Measurements from ENCODE around the gene CTSK. TPM values are rescaled to one million over a fixed set of nuclear protein-coding genes. Genes with fewer than 3 reads are reported as not detected.
"Not testable (repeated sequence)": the region's sequence is repeated elsewhere in the genome, so short reads cannot be mapped to it uniquely, and the experiment has no call there.

CTSK gene
- total RNA-seq, 1 experiment from 2014 or later = 6.5 TPM

DNA sequence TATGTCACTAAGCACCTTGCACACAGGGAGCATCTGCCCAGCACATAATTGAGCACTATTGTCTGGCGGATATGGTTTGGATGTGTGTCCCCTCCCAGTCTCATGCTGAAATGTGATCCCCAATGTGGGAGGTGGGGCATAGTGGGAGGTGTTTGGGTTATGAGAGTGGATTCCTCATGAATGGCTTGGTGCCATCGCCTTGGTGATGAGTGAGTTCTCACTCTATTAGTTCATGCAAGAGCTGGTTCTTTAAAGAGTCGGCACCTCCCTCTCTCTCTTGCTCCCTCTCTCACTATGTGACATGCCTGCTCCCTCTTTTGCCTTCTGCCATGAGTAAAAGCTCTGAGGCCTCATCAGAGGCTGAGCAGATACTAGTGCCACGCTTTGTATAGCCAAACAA, 9.5 kb downstream of the CTSK start:
- Histone ChIP-seq H3K9me2 (replicated peaks; ENCODE audit: insufficient read depth, low read length) (no peaks in the 10 kb centered on the region), H3K27me3 (ENCODE audit: low read length) (no peaks in the 10 kb centered on the region), H3K36me3 (ENCODE audit: insufficient read depth, low read length) (peaks cover 3% of the 10 kb centered on the region; the same call in 1 of the 2 replicates), H3K9me3 (ENCODE audit: low read length) (no peaks in the 10 kb centered on the region), H3K9ac (ENCODE audit: low read length) (no peak overlapping the region), H3K27ac (ENCODE audit: low read length) (no peak overlapping the region), H3K4me1 (ENCODE audit: low read length) (no peaks in the 10 kb centered on the region), H4K20me1 (ENCODE audit: insufficient read depth, low read depth, low read length) (no peaks in the 10 kb centered on the region), H3K79me2 (ENCODE audit: low read length) (no peaks in the 10 kb centered on the region), H3K4me2 (ENCODE audit: low read depth, low read length, poor library complexity, severe bottlenecking) (no peak overlapping the region), H3K4me3 (ENCODE audit: low read length) (no peak overlapping the region), H2AFZ (ENCODE audit: low read length) (no peak overlapping the region)
- DNase-seq = peak; percentile 30

DNA sequence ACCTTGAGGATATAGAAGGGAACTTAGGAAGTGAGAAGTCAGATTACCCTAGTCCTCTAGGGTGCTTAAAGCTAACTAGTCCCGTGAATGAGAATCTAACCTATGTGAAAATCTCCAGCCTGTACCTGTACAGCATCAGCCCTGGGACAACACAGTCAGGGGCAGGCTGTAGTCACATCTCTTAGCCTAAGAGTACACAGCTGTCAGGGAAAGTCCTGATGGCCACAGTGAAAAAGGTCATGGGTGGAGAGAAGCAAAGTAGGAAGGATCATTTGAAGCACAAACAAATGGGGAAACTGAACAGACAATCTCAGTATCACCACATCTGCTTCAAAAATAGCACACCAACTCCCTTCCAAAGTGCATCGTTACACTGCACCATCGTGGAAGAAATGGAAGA, 11.7 kb downstream of the CTSK start:
- Histone ChIP-seq H4K20me1 (ENCODE audit: insufficient read depth, low read depth, low read length) (no peaks in the 10 kb centered on the region), H3K36me3 (ENCODE audit: insufficient read depth, low read length) (peaks cover 3% of the 10 kb centered on the region; the same call in 1 of the 2 replicates), H3K27ac (ENCODE audit: low read length) (no peak overlapping the region), H3K9ac (ENCODE audit: low read length) (no peak overlapping the region), H3K4me3 (ENCODE audit: low read length) (no peak overlapping the region), H3K4me1 (ENCODE audit: low read length) (no peaks in the 10 kb centered on the region), H3K9me3 (ENCODE audit: low read length) (no peaks in the 10 kb centered on the region), H3K4me2 (ENCODE audit: low read depth, low read length, poor library complexity, severe bottlenecking) (no peak overlapping the region), H3K9me2 (replicated peaks; ENCODE audit: insufficient read depth, low read length) (no peaks in the 10 kb centered on the region), H3K27me3 (ENCODE audit: low read length) (no peaks in the 10 kb centered on the region), H2AFZ (ENCODE audit: low read length) (no peak overlapping the region), H3K79me2 (ENCODE audit: low read length) (no peaks in the 10 kb centered on the region)
- DNase-seq = peak; percentile 23

DNA sequence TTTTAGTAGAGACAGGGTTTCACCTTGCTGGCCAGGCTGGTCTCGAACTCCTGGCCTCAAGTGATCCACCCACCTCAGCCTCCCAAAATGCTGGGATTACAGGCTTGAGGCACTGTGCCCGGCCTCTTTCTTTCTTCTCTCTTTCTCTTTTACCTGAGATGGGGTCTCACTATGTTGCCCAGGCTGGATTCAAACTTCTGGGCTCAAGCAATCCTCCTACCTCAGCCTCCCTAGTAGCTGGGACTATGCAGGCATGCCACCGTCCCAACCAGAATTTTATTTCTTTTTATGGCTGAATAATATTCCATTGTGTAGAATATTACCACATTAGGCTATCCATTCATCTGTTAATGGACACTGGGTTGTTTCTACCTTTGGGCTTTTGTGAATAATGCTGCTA, 14.3 kb downstream of the CTSK start:
- H3K9me3 ChIP-seq (ENCODE audit: low read length); H3K9ac ChIP-seq (ENCODE audit: low read length); H3K36me3 ChIP-seq (ENCODE audit: insufficient read depth, low read length); H3K4me3 ChIP-seq (ENCODE audit: low read length); H3K4me2 ChIP-seq (ENCODE audit: low read depth, low read length, poor library complexity, severe bottlenecking); H3K9me2 ChIP-seq (replicated peaks; ENCODE audit: insufficient read depth, low read length); H3K79me2 ChIP-seq (ENCODE audit: low read length); H2AFZ ChIP-seq (ENCODE audit: low read length); H3K27me3 ChIP-seq (ENCODE audit: low read length); H4K20me1 ChIP-seq (ENCODE audit: insufficient read depth, low read depth, low read length); H3K27ac ChIP-seq (ENCODE audit: low read length); H3K4me1 ChIP-seq (ENCODE audit: low read length): not testable (repeated sequence)
- DNase-seq = peak; percentile 12

DNA sequence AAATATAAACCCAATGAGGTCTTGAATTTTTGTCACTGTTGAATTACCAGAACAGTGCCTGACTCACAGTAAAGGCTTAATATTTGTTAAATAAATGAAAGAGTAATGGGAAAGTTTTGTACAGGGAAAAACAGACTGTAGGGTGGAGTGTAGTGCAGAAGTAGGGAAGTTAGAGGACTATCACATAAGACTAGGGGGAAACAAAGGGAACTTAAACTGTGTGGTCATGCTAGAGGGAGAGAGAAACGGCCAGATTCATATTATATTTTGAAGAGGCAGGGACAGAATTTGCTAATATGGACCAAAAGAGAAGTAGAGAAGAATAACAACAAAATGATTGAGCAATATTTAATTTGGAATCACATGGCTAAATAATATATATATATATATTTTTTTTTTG, 14.8 kb downstream of the CTSK start:
- no peaks in the 10 kb centered on the region for H3K79me2 ChIP-seq (ENCODE audit: low read length)
- H3K9me3 ChIP-seq (ENCODE audit: low read length) = no peaks in the 10 kb centered on the region
- no peaks in the 10 kb centered on the region for H3K9me2 ChIP-seq (replicated peaks; ENCODE audit: insufficient read depth, low read length)
- H4K20me1 ChIP-seq (ENCODE audit: insufficient read depth, low read depth, low read length) = no peaks in the 10 kb centered on the region
- H3K4me1 ChIP-seq (ENCODE audit: low read length) = peaks cover 7% of the 10 kb centered on the region
- no peak overlapping the region for H3K27ac ChIP-seq (ENCODE audit: low read length)
- DNase-seq = peak; percentile 24
- H3K4me2 ChIP-seq (ENCODE audit: low read depth, low read length, poor library complexity, severe bottlenecking) = no peak overlapping the region
- no peak overlapping the region for H2AFZ ChIP-seq (ENCODE audit: low read length)
- H3K4me3 ChIP-seq (ENCODE audit: low read length) = no peak overlapping the region
- H3K27me3 ChIP-seq (ENCODE audit: low read length) = no peaks in the 10 kb centered on the region
- no peak overlapping the region for H3K9ac ChIP-seq (ENCODE audit: low read length)
- H3K36me3 ChIP-seq (ENCODE audit: insufficient read depth, low read length) = peaks cover 3% of the 10 kb centered on the region; the same call in 1 of the 2 replicates

DNA sequence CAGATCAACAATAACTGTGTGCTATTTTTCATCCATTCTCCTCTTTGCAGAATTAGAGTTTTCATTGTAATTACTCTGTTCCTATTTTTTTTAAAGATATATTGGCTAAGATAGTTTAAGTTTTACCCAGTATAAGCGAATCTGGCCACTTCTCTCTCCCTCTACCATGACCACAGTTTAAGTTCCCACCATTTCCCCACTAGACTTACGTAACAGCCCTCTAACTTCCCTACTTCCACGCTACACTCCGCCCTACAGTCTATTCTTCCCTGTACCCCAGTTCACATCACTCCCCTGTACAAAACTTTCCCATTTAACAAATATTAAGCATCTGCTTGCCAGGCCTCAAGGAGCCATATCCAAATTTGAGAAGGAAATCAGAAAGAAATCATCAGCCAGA, 16.5 kb downstream of the CTSK start:
- Histone ChIP-seq H3K79me2 (ENCODE audit: low read length) (no peaks in the 10 kb centered on the region), H3K4me3 (ENCODE audit: low read length) (no peak overlapping the region), H2AFZ (ENCODE audit: low read length) (no peak overlapping the region), H4K20me1 (ENCODE audit: insufficient read depth, low read depth, low read length) (no peaks in the 10 kb centered on the region), H3K9ac (ENCODE audit: low read length) (no peak overlapping the region), H3K36me3 (ENCODE audit: insufficient read depth, low read length) (peaks cover 3% of the 10 kb centered on the region; the same call in 1 of the 2 replicates), H3K9me3 (ENCODE audit: low read length) (no peaks in the 10 kb centered on the region), H3K4me1 (ENCODE audit: low read length) (peaks cover 15% of the 10 kb centered on the region), H3K27ac (ENCODE audit: low read length) (no peak overlapping the region), H3K4me2 (ENCODE audit: low read depth, low read length, poor library complexity, severe bottlenecking) (no peak overlapping the region), H3K9me2 (replicated peaks; ENCODE audit: insufficient read depth, low read length) (no peaks in the 10 kb centered on the region), H3K27me3 (ENCODE audit: low read length) (no peaks in the 10 kb centered on the region)
- peak; percentile 39 for DNase-seq

DNA sequence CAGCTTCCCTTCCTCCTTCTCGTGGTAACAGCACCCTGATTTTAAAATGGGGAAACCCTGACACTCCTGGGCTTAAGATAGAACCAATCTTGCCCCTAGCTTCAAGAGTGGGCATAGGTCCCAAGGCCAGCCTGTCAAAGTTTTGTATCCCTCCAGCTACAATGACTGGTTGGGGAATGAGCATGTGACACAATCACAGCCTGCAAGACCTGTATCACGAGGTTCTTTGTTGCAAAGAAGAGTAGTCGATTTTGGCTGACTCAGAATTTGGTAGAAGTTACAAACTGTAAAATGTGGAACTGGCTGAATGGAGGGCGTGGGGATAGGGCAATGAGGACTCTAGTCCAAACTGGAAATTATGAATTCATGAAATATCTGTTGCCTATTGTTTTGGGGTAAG, 18.7 kb downstream of the CTSK start:
- H3K27me3 ChIP-seq (ENCODE audit: low read length) = no peaks in the 10 kb centered on the region
- H3K9me2 ChIP-seq (replicated peaks; ENCODE audit: insufficient read depth, low read length) = no peaks in the 10 kb centered on the region
- no peak overlapping the region for H3K27ac ChIP-seq (ENCODE audit: low read length)
- peaks cover 15% of the 10 kb centered on the region for H3K4me1 ChIP-seq (ENCODE audit: low read length)
- H4K20me1 ChIP-seq (ENCODE audit: insufficient read depth, low read depth, low read length) = no peaks in the 10 kb centered on the region
- no peak overlapping the region for H3K4me2 ChIP-seq (ENCODE audit: low read depth, low read length, poor library complexity, severe bottlenecking)
- no peak overlapping the region for H2AFZ ChIP-seq (ENCODE audit: low read length)
- H3K79me2 ChIP-seq (ENCODE audit: low read length) = no peaks in the 10 kb centered on the region
- no peak overlapping the region for H3K4me3 ChIP-seq (ENCODE audit: low read length)
- no peaks in the 10 kb centered on the region for H3K36me3 ChIP-seq (ENCODE audit: insufficient read depth, low read length)
- peak; percentile 21 for DNase-seq
- H3K9me3 ChIP-seq (ENCODE audit: low read length) = no peaks in the 10 kb centered on the region
- no peak overlapping the region for H3K9ac ChIP-seq (ENCODE audit: low read length)

DNA sequence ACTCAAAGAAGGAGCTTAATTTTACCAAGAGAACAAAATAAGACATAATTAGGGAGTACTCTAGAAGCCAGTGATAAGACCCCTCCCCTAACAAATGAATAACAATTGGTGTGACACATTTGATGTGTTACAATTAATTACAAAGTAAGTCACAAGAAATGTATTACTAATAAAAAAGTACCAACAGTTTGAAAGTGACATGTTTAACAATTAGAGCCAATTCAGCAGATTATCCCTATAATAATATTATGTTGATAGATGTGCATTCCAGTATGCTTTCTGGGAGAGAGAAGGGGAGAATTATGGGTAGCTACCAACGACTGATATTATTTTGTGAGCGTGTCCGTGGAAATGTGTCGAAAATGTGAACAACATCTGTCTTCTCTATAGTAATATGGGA, 19.1 kb downstream of the CTSK start:
- H3K27ac ChIP-seq (ENCODE audit: low read length) = no peak overlapping the region
- no peak overlapping the region for H2AFZ ChIP-seq (ENCODE audit: low read length)
- H3K9ac ChIP-seq (ENCODE audit: low read length) = no peak overlapping the region
- no peaks in the 10 kb centered on the region for H3K9me2 ChIP-seq (replicated peaks; ENCODE audit: insufficient read depth, low read length)
- no peak overlapping the region for H3K4me3 ChIP-seq (ENCODE audit: low read length)
- H3K36me3 ChIP-seq (ENCODE audit: insufficient read depth, low read length) = no peaks in the 10 kb centered on the region
- H3K27me3 ChIP-seq (ENCODE audit: low read length) = no peaks in the 10 kb centered on the region
- peak overlapping the region; percentile 18 for H3K4me2 ChIP-seq (ENCODE audit: low read depth, low read length, poor library complexity, severe bottlenecking)
- H3K9me3 ChIP-seq (ENCODE audit: low read length) = no peaks in the 10 kb centered on the region
- no peaks in the 10 kb centered on the region for H4K20me1 ChIP-seq (ENCODE audit: insufficient read depth, low read depth, low read length)
- no peaks in the 10 kb centered on the region for H3K79me2 ChIP-seq (ENCODE audit: low read length)
- peaks cover 15% of the 10 kb centered on the region for H3K4me1 ChIP-seq (ENCODE audit: low read length)
- peak; percentile 20 for DNase-seq

DNA sequence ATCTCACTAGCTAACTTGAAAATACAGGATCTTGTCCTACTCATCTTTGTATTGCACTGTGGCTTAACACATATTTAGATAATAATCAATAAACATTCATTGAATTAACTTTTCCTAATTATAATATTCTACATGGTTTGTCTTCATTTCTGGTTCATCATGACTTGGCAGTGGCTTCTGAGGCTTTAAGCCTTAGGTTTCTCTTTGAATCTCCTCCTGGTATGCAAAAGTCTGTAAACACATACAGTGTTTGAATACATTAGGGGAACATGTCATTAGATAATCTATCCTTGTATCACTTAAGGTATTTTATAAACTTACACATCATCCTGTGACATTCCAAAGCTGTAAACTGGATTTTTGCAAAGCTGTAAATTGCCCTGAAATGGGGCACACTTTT, 20.6 kb downstream of the CTSK start:
- H3K4me2 ChIP-seq (ENCODE audit: low read depth, low read length, poor library complexity, severe bottlenecking) = peak overlapping the region; percentile 18
- H3K27ac ChIP-seq (ENCODE audit: low read length) = peak overlapping the region; percentile 1; the same call in 1 of the 2 replicates
- H3K9me2 ChIP-seq (replicated peaks; ENCODE audit: insufficient read depth, low read length) = no peaks in the 10 kb centered on the region
- H3K4me1 ChIP-seq (ENCODE audit: low read length) = peaks cover 20% of the 10 kb centered on the region
- H3K9me3 ChIP-seq (ENCODE audit: low read length) = no peaks in the 10 kb centered on the region
- no peaks in the 10 kb centered on the region for H3K79me2 ChIP-seq (ENCODE audit: low read length)
- no peaks in the 10 kb centered on the region for H3K36me3 ChIP-seq (ENCODE audit: insufficient read depth, low read length)
- no peaks in the 10 kb centered on the region for H4K20me1 ChIP-seq (ENCODE audit: insufficient read depth, low read depth, low read length)
- H3K4me3 ChIP-seq (ENCODE audit: low read length) = peak overlapping the region; percentile 12; the same call in 1 of the 2 replicates
- H3K9ac ChIP-seq (ENCODE audit: low read length) = 0 out of 2 replicates have a peak overlapping the region, but pooled peaks have one; percentile 27
- 0 out of 2 replicates have a peak overlapping the region, but pooled peaks have one; percentile 33 for H2AFZ ChIP-seq (ENCODE audit: low read length)
- no peaks in the 10 kb centered on the region for H3K27me3 ChIP-seq (ENCODE audit: low read length)
- DNase-seq = peak; percentile 21

DNA sequence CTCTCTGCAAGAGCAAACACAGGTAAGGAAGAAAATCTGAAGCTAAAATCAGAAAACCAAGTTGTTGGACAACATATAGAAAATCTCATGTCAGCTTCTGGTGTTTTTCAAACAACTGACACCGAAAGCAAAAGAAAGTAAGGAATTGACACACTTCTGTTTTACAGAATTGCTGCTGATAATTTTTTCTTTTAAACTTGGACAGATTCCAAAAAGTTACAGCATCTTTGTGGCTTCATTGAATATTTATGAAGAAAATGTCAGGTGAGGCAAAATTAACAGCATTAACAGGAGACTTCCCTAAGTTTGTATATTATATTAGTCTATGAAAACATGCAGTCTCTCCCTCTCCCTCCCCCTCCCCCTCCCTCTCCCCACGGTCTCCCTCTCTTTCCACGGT, 27.6 kb downstream of the CTSK start:
- no peaks in the 10 kb centered on the region for H3K36me3 ChIP-seq (ENCODE audit: insufficient read depth, low read length)
- no peaks in the 10 kb centered on the region for H3K9me2 ChIP-seq (replicated peaks; ENCODE audit: insufficient read depth, low read length)
- no peaks in the 10 kb centered on the region for H3K9me3 ChIP-seq (ENCODE audit: low read length)
- no peaks in the 10 kb centered on the region for H3K27me3 ChIP-seq (ENCODE audit: low read length)
- H4K20me1 ChIP-seq (ENCODE audit: insufficient read depth, low read depth, low read length) = no peaks in the 10 kb centered on the region
- H3K79me2 ChIP-seq (ENCODE audit: low read length) = no peaks in the 10 kb centered on the region
- DNase-seq = peak; percentile 42
- H3K4me1 ChIP-seq (ENCODE audit: low read length) = peaks cover 5% of the 10 kb centered on the region; the same call in 1 of the 2 replicates
- H2AFZ ChIP-seq (ENCODE audit: low read length) = no peak overlapping the region
- H3K4me3 ChIP-seq (ENCODE audit: low read length) = no peak overlapping the region
- no peak overlapping the region for H3K9ac ChIP-seq (ENCODE audit: low read length)
- no peak overlapping the region for H3K4me2 ChIP-seq (ENCODE audit: low read depth, low read length, poor library complexity, severe bottlenecking)
- H3K27ac ChIP-seq (ENCODE audit: low read length) = no peak overlapping the region

Data from Karpas-422 (cell line).